Measurements from ENCODE around the gene PHC3.

Gene PHC3

GRCh38 chr3:170044795-170045244 lies 136.7 kb downstream of the PHC3 start:
- in situ Hi-C loops (cut with MboI; ENCODE audit: low sequenced_read_pairs), result no loop called here

GRCh38 chr3:170044271-170044670 lies 137.3 kb downstream of the PHC3 start:
- in situ Hi-C loops (cut with MboI; ENCODE audit: low sequenced_read_pairs), result no loop called here

GRCh38 chr3:170043506-170043905 lies 138.0 kb downstream of the PHC3 start:
- in situ Hi-C loops (cut with MboI; ENCODE audit: low sequenced_read_pairs), result no loop called here

GRCh38 chr3:170040418-170040817 lies 141.1 kb downstream of the PHC3 start:
- in situ Hi-C loops (cut with MboI; ENCODE audit: low sequenced_read_pairs), result no loop called here

GRCh38 chr3:170038434-170039110 lies 143.0 kb downstream of the PHC3 start:
- in situ Hi-C loops (cut with MboI; ENCODE audit: low sequenced_read_pairs), result no loop called here
